Testis (tissue), 2 donors: Measurements from ENCODE around the gene RNU6-1.

Experiments
- CTCF ChIP-seq, 3 experiments: fragments of 450-650 bp in 2 of 3; fragments of 200-600 bp in 1 of 3; sonication (generic) in 1 of 3; IDR thresholded peaks; one replicate each; pipeline ENCODE4 v1.5.1; 2016 to 2019; ENCODE audit warnings: antibody characterized with exemption in 3 of 3, mild to moderate bottlenecking in 2 of 3, moderate library complexity in 1 of 3
- POLR2A ChIP-seq: fragments of 450-650 bp; IDR thresholded peaks from one replicate; pipeline ENCODE4 v1.6.1; 2017; ENCODE audit warnings: antibody characterized with exemption, mild to moderate bottlenecking, moderate library complexity

- TF ChIP-seq CTCF (IDR thresholded peaks at IDR 0.05) (no peak), POLR2A (no peak)
These were observed 17.1 kb downstream of the RNU6-1 start for GRCh38 chr15:67822537-67823313.
